Karpas-422 (cell line): ENCODE measurements around the gene P2RY14. TPM values are rescaled to one million over a fixed set of nuclear protein-coding genes. Genes with fewer than 3 reads are reported as not detected.

Experiments
- DNase-seq: peaks from one replicate; pipeline ENCODE4 v3.0.0-alpha.2; 2015
- H2AFZ ChIP-seq: fragments of 200-600 bp; sonication (generic); 2 replicates; pipeline ENCODE4 v1.6.1; 2014; ENCODE audit warnings: antibody characterized with exemption, low read length, mixed read lengths
- H3K27ac ChIP-seq: fragments of 200-600 bp; sonication (generic); 2 replicates; pipeline ENCODE4 v1.5.1; 2014; ENCODE audit warnings: mild to moderate bottlenecking, low read length, moderate library complexity
- H3K27me3 ChIP-seq: fragments of 200-600 bp; sonication (generic); 2 replicates; pipeline ENCODE4 v1.6.1; 2014; ENCODE audit warnings: low read length, mixed read lengths
- H3K36me3 ChIP-seq: fragments of 200-600 bp; sonication (generic); 2 replicates; pipeline ENCODE4 v1.6.1; 2014; ENCODE audit warnings: low read length, mixed read lengths; ENCODE audit not compliant: insufficient read depth
- H3K4me1 ChIP-seq: fragments of 200-600 bp; sonication (generic); 2 replicates; pipeline ENCODE4 v1.6.1; 2014; ENCODE audit warnings: mild to moderate bottlenecking, low read length, mixed read lengths
- H3K4me2 ChIP-seq: fragments of 200-600 bp; sonication (generic); 2 replicates; pipeline ENCODE4 v1.6.1; 2014; ENCODE audit warnings: low read length, low read depth, mild to moderate bottlenecking; ENCODE audit not compliant: poor library complexity, severe bottlenecking
- H3K4me3 ChIP-seq: fragments of 200-600 bp; sonication (generic); 2 replicates; pipeline ENCODE4 v1.5.1; 2014; ENCODE audit warnings: mild to moderate bottlenecking, antibody characterized with exemption, low read length, mixed read lengths
- H3K79me2 ChIP-seq: fragments of 200-600 bp; sonication (generic); 2 replicates; pipeline ENCODE4 v1.6.1; 2014; ENCODE audit warnings: mild to moderate bottlenecking, low read length, mixed read lengths
- H3K9ac ChIP-seq: fragments of 200-600 bp; sonication (generic); 2 replicates; pipeline ENCODE4 v1.6.0; 2014; ENCODE audit warnings: low read length
- H3K9me2 ChIP-seq: fragments of 200-600 bp; sonication (generic), shearing (Covaris generic); replicated peaks from 2 replicates; pipeline ENCODE4 v1.6.0; 2014; ENCODE audit warnings: mild to moderate bottlenecking, low read length, moderate library complexity; ENCODE audit not compliant: insufficient read depth
- H3K9me3 ChIP-seq: fragments of 300-700, 200-600 bp; sonication (generic); 2 replicates; pipeline ENCODE4 v1.6.1; 2014; ENCODE audit warnings: low read length, mixed read lengths
- H4K20me1 ChIP-seq: fragments of 200-600 bp; sonication (generic); 2 replicates; pipeline ENCODE4 v1.6.1; 2014; ENCODE audit warnings: mild to moderate bottlenecking, antibody characterized with exemption, low read length, low read depth; ENCODE audit not compliant: insufficient read depth
- total RNA-seq: library from RNA; depleted of rRNA; stranded (reverse); fragments of >200 nt; shearing (Covaris generic); gene quantifications from 2 replicates; pipeline ENCODE4 v1.2.3, GENCODE V29; 2014; ENCODE audit warnings: low replicate concordance

The P2RY14 gene
- total RNA-seq, 1 experiment from 2014 or later = not detected

DNA sequence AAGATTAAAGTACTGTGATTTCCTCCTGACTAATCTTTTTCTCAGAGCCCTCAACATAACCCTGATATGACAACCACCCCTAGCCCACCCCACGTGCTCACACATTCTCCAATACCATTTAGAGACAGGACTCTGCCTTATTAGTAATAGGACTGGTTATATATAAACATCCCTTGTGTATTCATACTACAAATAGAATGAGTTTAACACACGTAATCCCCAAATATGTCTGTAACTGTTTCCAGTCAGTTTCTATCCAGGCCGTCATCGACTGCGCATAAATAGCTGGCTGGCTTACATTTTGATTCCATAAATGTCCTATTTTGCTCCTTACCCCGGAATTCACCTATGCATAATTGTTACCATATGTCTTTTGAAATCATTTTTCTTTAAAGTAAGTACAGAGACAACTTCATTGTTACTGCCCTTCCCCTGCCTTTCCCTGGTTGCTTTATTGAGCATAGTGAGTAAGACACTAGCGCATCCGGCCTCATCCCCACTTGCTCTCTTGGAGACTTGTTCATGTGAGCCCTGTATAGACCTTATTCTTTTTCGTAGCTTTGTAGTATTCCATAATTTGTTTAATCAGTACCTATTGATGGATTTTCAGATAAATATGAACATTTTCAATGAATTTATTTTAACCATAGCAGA, 3.5 kb upstream of the P2RY14 start:
- Histone ChIP-seq H3K9ac (no peak overlapping the region), H3K4me3 (no peak overlapping the region), H3K4me1 (no peaks in the 10 kb centered on the region), H4K20me1 (no peaks in the 10 kb centered on the region), H3K36me3 (no peaks in the 10 kb centered on the region), H3K9me3 (no peaks in the 10 kb centered on the region), H3K27ac (no peak overlapping the region), H3K9me2 (no peaks in the 10 kb centered on the region), H2AFZ (no peak overlapping the region), H3K4me2 (no peak overlapping the region), H3K27me3 (no peaks in the 10 kb centered on the region), H3K79me2 (no peaks in the 10 kb centered on the region)
- DNase-seq = no peak

DNA sequence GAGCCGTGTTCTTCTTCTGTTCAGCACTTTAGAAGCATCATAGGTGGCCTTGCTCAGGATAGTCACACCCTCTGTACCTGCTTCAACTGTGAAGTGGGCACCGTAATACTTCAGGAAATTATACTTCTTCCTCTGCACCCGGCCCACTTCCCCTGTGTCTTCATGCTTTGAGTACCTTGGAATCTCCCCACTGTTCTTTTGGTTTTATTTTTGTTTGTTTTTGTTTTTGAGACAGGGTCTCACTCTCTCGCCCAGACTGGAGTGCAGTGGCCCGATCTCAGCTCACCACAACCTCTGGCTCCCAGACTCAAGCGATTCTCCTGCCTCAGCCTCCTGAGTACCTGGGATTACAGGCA, 1.7 kb downstream of the P2RY14 start:
- Histone ChIP-seq H3K9me3 (no peaks in the 10 kb centered on the region), H2AFZ (no peak overlapping the region), H3K4me1 (no peaks in the 10 kb centered on the region), H3K4me3 (no peak overlapping the region), H3K9me2 (no peaks in the 10 kb centered on the region), H4K20me1 (no peaks in the 10 kb centered on the region), H3K79me2 (no peaks in the 10 kb centered on the region), H3K4me2 (no peak overlapping the region), H3K9ac (no peak overlapping the region), H3K27ac (no peak overlapping the region), H3K27me3 (no peaks in the 10 kb centered on the region), H3K36me3 (no peaks in the 10 kb centered on the region)
- no peak for DNase-seq

DNA sequence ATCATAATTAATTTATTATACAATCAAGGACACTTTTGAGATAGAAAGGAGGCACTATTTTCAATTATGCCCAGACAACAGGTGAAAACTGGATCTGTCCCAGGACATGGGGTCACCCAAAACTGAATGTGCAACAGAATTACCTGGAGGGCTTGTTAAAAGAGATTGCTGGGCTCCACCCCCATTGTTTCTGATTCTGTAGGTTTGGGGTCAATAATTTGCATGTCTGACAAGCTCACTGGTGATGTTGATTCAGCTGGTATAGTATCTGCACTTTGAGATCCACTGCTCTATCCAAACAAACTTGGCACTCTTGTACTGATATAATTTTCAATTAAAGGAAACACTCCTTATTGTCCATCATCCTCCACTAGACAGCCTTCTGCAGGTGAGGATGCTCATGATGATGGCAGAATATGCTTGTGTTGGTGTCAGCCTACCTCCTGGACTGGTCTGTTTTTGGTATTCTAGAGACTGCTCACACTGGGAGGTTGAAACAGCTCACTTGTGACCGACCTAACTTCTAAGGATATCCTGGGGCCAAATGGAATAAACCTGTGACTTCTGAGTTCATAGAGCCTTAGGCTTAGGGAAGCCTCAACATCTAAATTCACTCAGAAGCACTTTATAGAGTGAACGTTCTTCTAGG, 2.2 kb downstream of the P2RY14 start:
- Histone ChIP-seq H3K9ac (no peak overlapping the region), H3K9me2 (no peaks in the 10 kb centered on the region), H3K4me2 (no peak overlapping the region), H4K20me1 (no peaks in the 10 kb centered on the region), H3K27me3 (no peaks in the 10 kb centered on the region), H3K4me3 (no peak overlapping the region), H3K27ac (no peak overlapping the region), H2AFZ (no peak overlapping the region), H3K4me1 (no peaks in the 10 kb centered on the region), H3K36me3 (no peaks in the 10 kb centered on the region), H3K79me2 (no peaks in the 10 kb centered on the region), H3K9me3 (no peaks in the 10 kb centered on the region)
- no peak for DNase-seq

DNA sequence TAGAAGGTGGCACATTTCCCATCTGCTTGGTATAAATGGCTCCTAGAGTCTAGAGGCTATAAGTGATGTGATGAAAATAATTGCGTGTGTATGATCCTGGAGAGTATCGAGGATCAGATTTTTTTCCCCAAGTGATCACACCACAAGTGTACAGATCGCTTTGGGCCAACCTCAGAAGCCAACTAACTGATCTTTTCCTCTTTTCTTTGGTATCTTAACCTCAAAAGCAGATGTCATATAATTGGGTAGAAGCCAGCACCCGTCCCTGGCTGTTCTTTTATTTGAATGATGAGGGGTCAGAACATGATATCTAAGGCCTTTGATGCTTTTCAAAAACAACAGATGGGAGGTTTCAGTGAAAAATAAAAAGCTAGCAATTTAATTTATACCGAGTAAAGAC, 3.3 kb downstream of the P2RY14 start:
- no peak overlapping the region for H3K4me2 ChIP-seq
- H2AFZ ChIP-seq = no peak overlapping the region
- H3K27me3 ChIP-seq = no peaks in the 10 kb centered on the region
- no peak overlapping the region for H3K4me3 ChIP-seq
- H3K79me2 ChIP-seq = no peaks in the 10 kb centered on the region
- no peaks in the 10 kb centered on the region for H4K20me1 ChIP-seq
- DNase-seq = no peak
- no peak overlapping the region for H3K27ac ChIP-seq
- H3K4me1 ChIP-seq = peaks cover 5% of the 10 kb centered on the region
- no peaks in the 10 kb centered on the region for H3K9me3 ChIP-seq
- H3K9me2 ChIP-seq = no peaks in the 10 kb centered on the region
- no peak overlapping the region for H3K9ac ChIP-seq
- H3K36me3 ChIP-seq = no peaks in the 10 kb centered on the region

DNA sequence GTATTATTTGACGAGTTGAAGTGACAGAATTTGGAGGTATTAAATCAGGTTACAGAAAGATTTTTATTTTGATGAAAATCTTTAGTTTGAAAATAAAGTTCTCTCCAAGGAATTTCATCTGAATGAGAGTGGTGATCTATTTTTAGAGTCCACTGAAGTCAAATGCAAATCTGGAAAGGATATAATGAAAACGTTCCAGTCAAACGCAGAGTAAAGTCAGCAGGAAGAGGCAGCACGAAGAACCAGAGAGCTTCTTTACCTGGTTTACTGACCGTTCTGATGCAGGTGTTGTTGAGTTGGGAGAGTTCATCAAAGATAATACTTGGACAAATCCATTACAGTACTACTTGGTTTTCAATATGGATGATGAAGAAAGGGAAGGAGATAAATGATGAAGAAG, 8.7 kb downstream of the P2RY14 start:
- Histone ChIP-seq H3K9me3 (no peaks in the 10 kb centered on the region), H3K27me3 (no peaks in the 10 kb centered on the region), H3K9me2 (no peaks in the 10 kb centered on the region), H3K9ac (no peak overlapping the region), H3K36me3 (no peaks in the 10 kb centered on the region), H3K4me1 (peaks cover 17% of the 10 kb centered on the region), H3K79me2 (no peaks in the 10 kb centered on the region), H2AFZ (no peak overlapping the region), H4K20me1 (no peaks in the 10 kb centered on the region), H3K27ac (no peak overlapping the region), H3K4me3 (no peak overlapping the region), H3K4me2 (no peak overlapping the region)
- no peak for DNase-seq

DNA sequence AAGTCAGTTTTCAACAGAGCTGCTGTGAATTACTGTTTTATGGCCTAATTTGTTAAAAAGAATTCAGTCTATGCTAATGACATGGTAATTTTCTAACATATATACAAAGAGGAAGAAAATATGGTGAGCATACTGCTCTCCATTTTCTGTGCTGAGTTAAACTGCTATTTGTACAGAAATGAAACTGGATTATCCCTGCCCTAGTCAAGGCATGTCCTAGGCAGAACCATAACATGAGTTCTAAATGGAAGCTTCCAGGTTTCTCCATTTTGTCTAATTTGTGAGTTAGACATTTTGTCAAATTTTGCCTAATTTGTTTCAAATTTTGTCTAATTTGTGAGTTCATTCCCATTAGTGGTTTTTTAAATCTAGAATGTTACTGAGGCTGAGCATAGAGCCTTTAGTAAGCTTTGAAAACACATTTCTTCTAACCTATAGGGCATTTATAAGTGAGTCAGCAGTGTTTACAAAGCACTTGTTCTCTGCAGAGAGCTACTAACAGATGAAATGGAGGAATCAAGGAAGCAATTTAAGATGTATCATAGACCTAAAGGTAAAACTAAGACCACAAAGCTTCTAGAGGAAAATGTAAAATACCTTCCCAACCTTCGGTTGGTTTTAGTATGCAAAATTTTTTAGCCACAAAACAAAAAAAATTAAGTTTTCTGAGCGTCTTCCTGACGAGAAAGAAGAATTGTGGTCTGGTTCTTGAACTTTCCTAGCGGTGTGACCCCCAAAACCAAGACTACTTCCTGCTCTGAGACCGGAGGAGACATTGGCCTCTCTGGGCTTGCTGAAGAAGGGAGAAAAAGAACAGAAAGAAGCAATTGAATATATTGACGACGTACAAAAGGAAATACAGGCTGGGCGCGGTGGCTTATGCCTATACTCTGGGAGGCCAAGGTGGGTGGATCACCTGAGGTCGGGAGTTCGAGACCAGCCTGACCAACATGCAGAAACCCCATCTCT, 9.8 kb downstream of the P2RY14 start:
- Histone ChIP-seq H3K79me2 (no peaks in the 10 kb centered on the region), H3K9ac (no peak overlapping the region), H4K20me1 (no peaks in the 10 kb centered on the region), H3K4me3 (no peak overlapping the region), H3K27me3 (no peaks in the 10 kb centered on the region), H3K27ac (no peak overlapping the region), H2AFZ (no peak overlapping the region), H3K4me2 (no peak overlapping the region), H3K4me1 (peaks cover 17% of the 10 kb centered on the region), H3K9me2 (no peaks in the 10 kb centered on the region), H3K36me3 (no peaks in the 10 kb centered on the region), H3K9me3 (no peaks in the 10 kb centered on the region)
- DNase-seq = no peak

DNA sequence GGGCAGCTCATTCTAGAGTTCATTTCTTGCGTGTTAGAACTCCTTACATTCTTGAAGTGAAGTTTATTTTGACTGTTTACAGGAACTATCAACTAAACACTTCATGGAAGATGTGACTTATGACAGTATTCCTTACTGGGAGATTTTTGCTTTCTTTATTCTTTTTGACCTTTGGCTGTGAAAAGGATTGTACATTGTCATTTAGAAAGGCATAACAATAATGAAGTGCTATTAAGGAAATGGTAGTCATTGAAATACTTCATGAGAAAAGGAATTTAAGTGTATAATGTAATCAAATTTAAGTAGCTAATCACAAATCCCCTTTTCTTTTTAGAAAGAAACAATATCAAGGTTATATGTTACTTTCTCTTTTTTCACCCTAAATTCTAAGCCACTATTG, 11.3 kb downstream of the P2RY14 start:
- Histone ChIP-seq H3K4me3 (no peak overlapping the region), H3K27ac (no peak overlapping the region), H3K9me2 (no peaks in the 10 kb centered on the region), H2AFZ (no peak overlapping the region), H3K9me3 (no peaks in the 10 kb centered on the region), H3K9ac (no peak overlapping the region), H4K20me1 (no peaks in the 10 kb centered on the region), H3K4me1 (peaks cover 17% of the 10 kb centered on the region), H3K27me3 (no peaks in the 10 kb centered on the region), H3K79me2 (no peaks in the 10 kb centered on the region), H3K36me3 (no peaks in the 10 kb centered on the region), H3K4me2 (no peak overlapping the region)
- no peak for DNase-seq

DNA sequence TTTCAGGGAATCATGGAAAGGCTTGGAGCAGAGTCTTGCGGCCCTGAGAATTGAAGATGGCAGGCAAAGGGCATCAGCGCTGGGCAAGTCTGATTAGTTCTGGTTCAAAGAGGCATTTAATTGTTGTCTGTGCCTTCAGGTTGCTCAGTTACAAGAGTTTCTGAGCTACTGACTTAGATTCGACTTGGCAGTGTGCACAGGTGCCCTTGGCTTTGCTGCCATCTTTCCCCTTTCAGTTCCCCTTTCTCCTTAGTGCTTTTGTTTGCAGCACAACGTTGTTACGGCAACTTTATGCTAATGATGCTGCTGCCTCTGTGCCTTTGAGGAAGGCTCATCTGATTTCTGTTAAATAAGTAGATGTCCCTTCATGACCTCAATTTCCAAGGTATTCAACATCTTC, 12.5 kb downstream of the P2RY14 start:
- no peak overlapping the region for H3K9ac ChIP-seq
- H3K27me3 ChIP-seq = no peaks in the 10 kb centered on the region
- H3K9me2 ChIP-seq = no peaks in the 10 kb centered on the region
- peak; percentile 84 for DNase-seq
- H2AFZ ChIP-seq = no peak overlapping the region
- H3K4me3 ChIP-seq = no peak overlapping the region
- no peak overlapping the region for H3K27ac ChIP-seq
- no peaks in the 10 kb centered on the region for H3K79me2 ChIP-seq
- no peaks in the 10 kb centered on the region for H3K36me3 ChIP-seq
- H3K4me1 ChIP-seq = peaks cover 17% of the 10 kb centered on the region
- no peaks in the 10 kb centered on the region for H4K20me1 ChIP-seq
- peak overlapping the region; percentile 18 for H3K4me2 ChIP-seq
- H3K9me3 ChIP-seq = no peaks in the 10 kb centered on the region
